Vagina (tissue), 2 donors: ENCODE measurements around the gene PACRG.

Experiments used
- CTCF ChIP-seq, 3 experiments: fragments of 450-650 bp in 2 of 3; fragments of 200-600 bp in 1 of 3; sonication (generic) in 1 of 3; IDR thresholded peaks; one replicate each; pipeline ENCODE4 v1.5.1; 2017 to 2019; ENCODE audit warnings: antibody characterized with exemption in 3 of 3, mild to moderate bottlenecking in 2 of 3, moderate library complexity in 2 of 3
- POLR2AphosphoS5 ChIP-seq, 2 donors: sonication (generic); formaldehyde crosslinking; IDR thresholded peaks; one replicate each; pipeline ENCODE4 v1.9.0; 2017; ENCODE audit warnings: antibody characterized with exemption in 2 of 2, mild to moderate bottlenecking in 2 of 2, low read depth in 1 of 2; ENCODE audit not compliant: insufficient read depth in 1 of 2

GRCh38 chr6:163133691-163134090, 405.9 kb downstream of the PACRG start:
- TF ChIP-seq POLR2AphosphoS5 (IDR thresholded peaks at IDR 0.05; ENCODE audit: insufficient read depth in 1 of 2, low read depth in 1 of 2) (no peak), CTCF (IDR thresholded peaks at IDR 0.05) (no peak)
